ENCODE measurements around the gene PTCSC3.

PTCSC3 gene

GRCh38 chr14:36086629-36087395, 89.7 kb downstream of the PTCSC3 start:
- Mint-ChIP-seq H3K36me3 (ENCODE audit: low read depth) (no peaks in the 10 kb centered on the region), H3K27ac (no peak overlapping the region), H3K4me1 (ENCODE audit: low read depth) (no peaks in the 10 kb centered on the region), H3K27me3 (peaks cover 1% of the 10 kb centered on the region), H3K4me3 (no peak overlapping the region), H3K9me3 (no peaks in the 10 kb centered on the region)
- intact Hi-C loops (cut with micrococcal nuclease): no loop called here

- H3K4me1 Mint-ChIP-seq (ENCODE audit: low read depth): no peaks in the 10 kb centered on the region
- H3K4me3 Mint-ChIP-seq: no peak overlapping the region
- intact Hi-C loops (cut with micrococcal nuclease): no loop called here
- H3K9me3 Mint-ChIP-seq: no peaks in the 10 kb centered on the region
- H3K27me3 Mint-ChIP-seq: peaks cover 1% of the 10 kb centered on the region
- H3K27ac Mint-ChIP-seq: no peak overlapping the region
- no peaks in the 10 kb centered on the region for H3K36me3 Mint-ChIP-seq (ENCODE audit: low read depth)
Observed at GRCh38 chr14:36085861-36086260, 90.7 kb downstream of the PTCSC3 start.
